ENCODE measurements around the gene LRRC8E. TPM values are rescaled to one million over a fixed set of nuclear protein-coding genes. Genes with fewer than 3 reads are reported as not detected.
A peak's percentile ranks its signal among the peaks of the same experiment; 100 is the strongest.

LRRC8E gene
- total RNA-seq, 6 experiments from 2014 or later = 4.9 to 7.3 (median 6.1) TPM

DNA sequence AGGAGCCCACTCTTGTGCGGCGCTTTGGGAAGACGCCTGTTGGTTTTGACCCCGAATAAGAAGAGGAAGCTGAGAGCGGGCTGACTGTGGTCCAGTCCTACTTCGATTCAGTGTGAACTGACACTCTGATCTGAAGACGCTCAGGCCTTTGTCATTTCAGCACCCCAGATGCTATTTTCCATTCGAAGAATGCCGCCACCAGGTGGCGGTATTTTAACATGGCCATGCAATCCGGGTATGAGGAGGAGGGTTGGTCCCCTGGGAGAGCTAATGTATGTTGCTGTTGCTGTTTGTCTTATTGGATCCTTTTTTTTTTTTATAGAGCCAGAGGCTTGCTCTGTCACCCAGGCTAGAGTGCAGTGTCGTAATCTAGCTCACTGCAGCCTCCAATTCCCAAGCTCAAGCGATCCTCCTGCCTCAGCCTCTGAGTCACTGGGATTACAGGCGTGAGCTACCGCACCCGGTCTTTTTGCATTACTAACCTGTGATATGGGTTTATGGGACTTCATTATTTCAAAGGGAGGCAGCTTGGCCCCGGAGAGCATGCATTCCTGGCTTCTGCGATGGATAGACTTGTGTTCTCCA, 56.0 kb downstream of the LRRC8E start:
- Mint-ChIP-seq H3K4me3 (peak overlapping the region; percentile 97), H3K9me3 (no peaks in the 10 kb centered on the region), H3K36me3 (ENCODE audit: low read depth) (peaks cover 8% of the 10 kb centered on the region; the same call in 1 of the 2 replicates), H3K4me1 (ENCODE audit: low read depth) (peaks cover 24% of the 10 kb centered on the region), H3K27me3 (ENCODE audit: insufficient read depth) (peaks cover 6% of the 10 kb centered on the region; the same call in 1 of the 2 replicates), H3K27ac (peak overlapping the region; percentile 98)
- TF ChIP-seq, protein P1, sequence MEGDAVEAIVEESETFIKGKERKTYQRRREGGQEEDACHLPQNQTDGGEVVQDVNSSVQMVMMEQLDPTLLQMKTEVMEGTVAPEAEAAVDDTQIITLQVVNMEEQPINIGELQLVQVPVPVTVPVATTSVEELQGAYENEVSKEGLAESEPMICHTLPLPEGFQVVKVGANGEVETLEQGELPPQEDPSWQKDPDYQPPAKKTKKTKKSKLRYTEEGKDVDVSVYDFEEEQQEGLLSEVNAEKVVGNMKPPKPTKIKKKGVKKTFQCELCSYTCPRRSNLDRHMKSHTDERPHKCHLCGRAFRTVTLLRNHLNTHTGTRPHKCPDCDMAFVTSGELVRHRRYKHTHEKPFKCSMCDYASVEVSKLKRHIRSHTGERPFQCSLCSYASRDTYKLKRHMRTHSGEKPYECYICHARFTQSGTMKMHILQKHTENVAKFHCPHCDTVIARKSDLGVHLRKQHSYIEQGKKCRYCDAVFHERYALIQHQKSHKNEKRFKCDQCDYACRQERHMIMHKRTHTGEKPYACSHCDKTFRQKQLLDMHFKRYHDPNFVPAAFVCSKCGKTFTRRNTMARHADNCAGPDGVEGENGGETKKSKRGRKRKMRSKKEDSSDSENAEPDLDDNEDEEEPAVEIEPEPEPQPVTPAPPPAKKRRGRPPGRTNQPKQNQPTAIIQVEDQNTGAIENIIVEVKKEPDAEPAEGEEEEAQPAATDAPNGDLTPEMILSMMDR (IDR thresholded peaks at IDR 0.05) = peak; percentile 98
- DNase-seq = peak; percentile 85

GRCh38 chr19:7947939-7948338, 59.6 kb downstream of the LRRC8E start:
- H3K27me3 Mint-ChIP-seq (ENCODE audit: insufficient read depth) = peaks cover 6% of the 10 kb centered on the region; the same call in 1 of the 2 replicates
- H3K36me3 Mint-ChIP-seq (ENCODE audit: low read depth) = no peaks in the 10 kb centered on the region
- DNase-seq = peak; percentile 11
- H3K9me3 Mint-ChIP-seq = no peaks in the 10 kb centered on the region
- no peak overlapping the region for H3K27ac Mint-ChIP-seq
- TF ChIP-seq, protein P1 (IDR thresholded peaks at IDR 0.05) = no peak
- peaks cover 15% of the 10 kb centered on the region for H3K4me1 Mint-ChIP-seq (ENCODE audit: low read depth)
- H3K4me3 Mint-ChIP-seq = no peak overlapping the region

Other genes starting within 250 kb of the LRRC8E start
- not detected for gene RETN, start 219.5 kb upstream of the LRRC8E start, total RNA-seq (2021; fragmentation: NEBNext Ultra II Directional; extraction: Animal tissue kit (Norgen Biotek cat#: 25700))
- gene MCEMP1, start 211.4 kb upstream of the LRRC8E start, total RNA-seq (2021; fragmentation: NEBNext Ultra II Directional; extraction: Animal tissue kit (Norgen Biotek cat#: 25700)) = not detected
- 100 to 1,000 TPM; 143 to 179 (median 159) TPM for gene TRAPPC5, start 207.7 kb upstream of the LRRC8E start, total RNA-seq (2021; fragmentation: NEBNext Ultra II Directional; extraction: Animal tissue kit (Norgen Biotek cat#: 25700))
- not detected for gene FCER2, start 186.4 kb upstream of the LRRC8E start, total RNA-seq (2021; fragmentation: NEBNext Ultra II Directional; extraction: Animal tissue kit (Norgen Biotek cat#: 25700))
- gene CLEC4G, start 156.4 kb upstream of the LRRC8E start, total RNA-seq (2021; fragmentation: NEBNext Ultra II Directional; extraction: Animal tissue kit (Norgen Biotek cat#: 25700)) = not detected
- not detected for gene CD209, start 141.0 kb upstream of the LRRC8E start, total RNA-seq (2021; fragmentation: NEBNext Ultra II Directional; extraction: Animal tissue kit (Norgen Biotek cat#: 25700))
- not detected for gene CLEC4M, start 125.3 kb upstream of the LRRC8E start, total RNA-seq (2021; fragmentation: NEBNext Ultra II Directional; extraction: Animal tissue kit (Norgen Biotek cat#: 25700))
- gene EVI5L, start 58.3 kb upstream of the LRRC8E start, total RNA-seq (2021; fragmentation: NEBNext Ultra II Directional; extraction: Animal tissue kit (Norgen Biotek cat#: 25700)) = 10 to 100 TPM; 26.4 to 33.0 (median 27.7) TPM
- under 1 TPM in 4 of 6 experiments, not detected in 2; 0.05 to 0.18 (median 0.09) TPM for gene PRR36, start 14.1 kb upstream of the LRRC8E start, total RNA-seq (2021; fragmentation: NEBNext Ultra II Directional; extraction: Animal tissue kit (Norgen Biotek cat#: 25700))
- 10 to 100 TPM; 21.7 to 25.8 (median 22.8) TPM for gene MAP2K7, start 15.4 kb downstream of the LRRC8E start, total RNA-seq (2021; fragmentation: NEBNext Ultra II Directional; extraction: Animal tissue kit (Norgen Biotek cat#: 25700))
- 10 to 100 TPM in 2 of 6 experiments, 1 to 10 TPM in 4; 4.5 to 12.0 (median 7.7) TPM for gene TGFBR3L, start 26.3 kb downstream of the LRRC8E start, total RNA-seq (2021; fragmentation: NEBNext Ultra II Directional; extraction: Animal tissue kit (Norgen Biotek cat#: 25700))
- gene SNAPC2, start 31.8 kb downstream of the LRRC8E start, total RNA-seq (2021; fragmentation: NEBNext Ultra II Directional; extraction: Animal tissue kit (Norgen Biotek cat#: 25700)) = 10 to 100 TPM; 22.3 to 27.1 (median 25.2) TPM
- gene CTXN1, start 37.6 kb downstream of the LRRC8E start, total RNA-seq (2021; fragmentation: NEBNext Ultra II Directional; extraction: Animal tissue kit (Norgen Biotek cat#: 25700)) = 10 to 100 TPM in 2 of 6 experiments, 1 to 10 TPM in 4; 5.0 to 14.0 (median 5.4) TPM
- gene TIMM44, start 55.2 kb downstream of the LRRC8E start, total RNA-seq (2021; fragmentation: NEBNext Ultra II Directional; extraction: Animal tissue kit (Norgen Biotek cat#: 25700)) = 10 to 100 TPM; 42.9 to 53.5 (median 46.1) TPM
- 100 to 1,000 TPM; 105 to 127 (median 115) TPM for gene ELAVL1, start 117.1 kb downstream of the LRRC8E start, total RNA-seq (2021; fragmentation: NEBNext Ultra II Directional; extraction: Animal tissue kit (Norgen Biotek cat#: 25700))
- not detected for gene CCL25, start 164.2 kb downstream of the LRRC8E start, total RNA-seq (2021; fragmentation: NEBNext Ultra II Directional; extraction: Animal tissue kit (Norgen Biotek cat#: 25700))

Measured in HFFc6 (cell line).